Measurements from ENCODE around the gene NUDCD3. TPM values are rescaled to one million over a fixed set of nuclear protein-coding genes. Genes with fewer than 3 reads are reported as not detected.

NUDCD3 gene
- total and polyA plus RNA-seq, 2 of the 8 experiments (the other 6 are each of a cell fraction or from before 2014, with no cell fraction given): 35.2 to 93.7 TPM

DNA sequence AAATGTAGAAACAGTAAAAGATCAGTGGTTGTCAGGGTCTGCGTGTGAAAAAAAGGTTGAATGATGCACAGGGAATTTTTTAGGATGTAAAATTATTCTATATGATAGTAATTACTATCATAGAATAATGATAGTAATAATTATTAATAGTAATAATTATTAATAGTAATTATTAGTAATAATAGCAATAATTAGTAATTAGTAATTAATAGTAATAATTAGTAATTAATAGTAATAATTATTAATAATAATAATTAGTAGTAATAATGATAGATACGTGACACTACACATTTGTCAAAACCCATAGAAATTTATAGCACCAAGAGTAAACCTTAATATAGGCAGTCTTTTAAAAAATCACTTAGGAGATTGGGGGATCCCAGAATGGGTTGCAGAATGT, 4.5 kb upstream of the NUDCD3 start:
- Histone ChIP-seq H3K9me3 (ENCODE audit: insufficient read depth in 2 of 2, low read depth in 1 of 2, low read length in 1 of 2) (no peaks in the 10 kb centered on the region), H3K14ac (ENCODE audit: insufficient read length) (no peak overlapping the region), H3K23ac (ENCODE audit: insufficient read length) (no peak overlapping the region), H3K23me2 (ENCODE audit: low read depth, low read length) (0 out of 2 replicates have a peak, but pooled peaks cover 2% of the 10 kb centered on the region), H4K91ac (replicated peaks; ENCODE audit: insufficient read length, low read length) (no peak overlapping the region), H2BK20ac (ENCODE audit: low read length) (no peak overlapping the region), H3K27ac (ENCODE audit: low read depth, low read length) (no peak overlapping the region), H4K20me1 (replicated peaks in 1 of 2; ENCODE audit: control insufficient read depth in 1 of 2, insufficient read depth in 2 of 2, low read length in 2 of 2) (no peaks in the 10 kb centered on the region), H3K36me3 (ENCODE audit: control insufficient read depth in 2 of 4, insufficient read depth in 4 of 4, low read length in 3 of 4) (no peaks in the 10 kb centered on the region), H3K9ac (replicated peaks in 1 of 4; ENCODE audit: extremely low read depth in 1 of 4, low read depth in 3 of 4, low read length in 3 of 4) (no peak overlapping the region), H2BK120ac (replicated peaks; ENCODE audit: low read depth, low read length) (no peak overlapping the region), H3K4me1 (replicated peaks in 1 of 4; ENCODE audit: control insufficient read depth in 3 of 4, insufficient read depth in 4 of 4, low read length in 3 of 4) (no peaks in the 10 kb centered on the region), H2AFZ (ENCODE audit: low read length) (no peak overlapping the region), H3K79me1 (ENCODE audit: low read depth, low read length) (0 out of 2 replicates have a peak, but pooled peaks cover under 1% of the 10 kb centered on the region), H2BK5ac (ENCODE audit: low read depth, low read length) (no peak overlapping the region), H2BK12ac (ENCODE audit: low read depth, low read length) (no peak overlapping the region), H3K4ac (replicated peaks; ENCODE audit: insufficient read length, low read depth, low read length) (no peak overlapping the region), H4K8ac (ENCODE audit: extremely low read depth, insufficient read depth, low read length) (no peak overlapping the region), H3K4me3 (ENCODE audit: extremely low read depth in 1 of 4, insufficient read depth in 2 of 4, low read depth in 3 of 4, low read length in 4 of 4) (no peak overlapping the region), H3K18ac (ENCODE audit: extremely low read depth, low read length) (no peak overlapping the region), H2BK15ac (ENCODE audit: low read length) (no peak overlapping the region), H2AK5ac (ENCODE audit: low read depth, low read length) (no peak overlapping the region), H4K5ac (ENCODE audit: insufficient read length, low read depth, low read length) (no peak overlapping the region), H3K4me2 (ENCODE audit: insufficient read depth in 1 of 2, low read depth in 2 of 2, low read length in 2 of 2) (no peak overlapping the region), H3K27me3 (replicated peaks in 1 of 4; ENCODE audit: control insufficient read depth in 3 of 4, extremely low read depth in 1 of 4, insufficient read depth in 3 of 4, low read length in 3 of 4) (no peaks in the 10 kb centered on the region), H3K56ac (replicated peaks; ENCODE audit: insufficient read length, low read depth, low read length) (no peak overlapping the region), H3K79me2 (ENCODE audit: control insufficient read depth in 1 of 2, insufficient read depth in 2 of 2, low read length in 2 of 2) (peaks cover 2% of the 10 kb centered on the region in 2 experiments)
- FAIRE-seq: no peak
- 91% methylated on average over 2 of the region's 2 CpGs; no CpG with 5 or more reads in 1 of the 2 experiments for WGBS, 2 experiments (ENCODE audit: extremely low coverage in 1 of 2, insufficient coverage in 1 of 2, insufficient read length in 1 of 2, insufficient replicate concordance in 2 of 2, low coverage in 1 of 2, low lambda C conversion rate in 2 of 2, missing lambda C conversion rate in 1 of 2)
- POLR2A ChIA-PET (ENCODE audit: partially characterized antibody): no interaction called here
- TF ChIP-seq SIX5 (IDR thresholded peaks at IDR 0.05; ENCODE audit: low read depth, low read length): no peak
- TF ChIP-seq TAF1 (IDR thresholded peaks at IDR 0.05; ENCODE audit: low read depth, low read length): no peak
- TF ChIP-seq TBP (IDR thresholded peaks at IDR 0.05; ENCODE audit: low read depth, low read length): no peak
- TF ChIP-seq, protein P1, sequence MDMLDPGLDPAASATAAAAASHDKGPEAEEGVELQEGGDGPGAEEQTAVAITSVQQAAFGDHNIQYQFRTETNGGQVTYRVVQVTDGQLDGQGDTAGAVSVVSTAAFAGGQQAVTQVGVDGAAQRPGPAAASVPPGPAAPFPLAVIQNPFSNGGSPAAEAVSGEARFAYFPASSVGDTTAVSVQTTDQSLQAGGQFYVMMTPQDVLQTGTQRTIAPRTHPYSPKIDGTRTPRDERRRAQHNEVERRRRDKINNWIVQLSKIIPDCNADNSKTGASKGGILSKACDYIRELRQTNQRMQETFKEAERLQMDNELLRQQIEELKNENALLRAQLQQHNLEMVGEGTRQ (IDR thresholded peaks at IDR 0.05; ENCODE audit: low read length): no peak
- TF ChIP-seq POLR2AphosphoS5 (IDR thresholded peaks at IDR 0.05; ENCODE audit: low read depth, low read length): no peak
- no peak for TF ChIP-seq RFX5 (IDR thresholded peaks at IDR 0.05; ENCODE audit: borderline replicate concordance, low read depth, low read length)
- no peak for TF ChIP-seq JUN (IDR thresholded peaks at IDR 0.05; ENCODE audit: low read depth, low read length)
- TF ChIP-seq SP2 (IDR thresholded peaks at IDR 0.05; ENCODE audit: low read length): no peak
- no peak for TF ChIP-seq JUND (IDR thresholded peaks at IDR 0.05; ENCODE audit: low read length)
- TF ChIP-seq BCL11A (IDR thresholded peaks at IDR 0.05; ENCODE audit: low read depth in 2 of 2, low read length in 2 of 2): no peak
- TF ChIP-seq CTBP2 (IDR thresholded peaks at IDR 0.05; ENCODE audit: borderline replicate concordance, insufficient read depth, insufficient read length, low read length): no peak
- TF ChIP-seq NRF1 (IDR thresholded peaks at IDR 0.05; ENCODE audit: low read depth, low read length): no peak
- no peak for TF ChIP-seq GABPA (IDR thresholded peaks at IDR 0.05; ENCODE audit: borderline replicate concordance, insufficient read depth, low read length)
- no peak for TF ChIP-seq CREB1 (IDR thresholded peaks at IDR 0.05)
- TF ChIP-seq FOSL1 (IDR thresholded peaks at IDR 0.05; ENCODE audit: insufficient read depth, low read depth, low read length): no peak
- DNase-seq (ENCODE audit: low read depth in 1 of 2, low spot score in 2 of 2): no peak
- CTCF ChIA-PET (ENCODE audit: partially characterized antibody): interaction anchor here (0.8 to 6.5 kb wide), 3 partner anchors 40 to 70 kb away, joined by 3 to 30 read pairs (median 5); no protein-coding TSS in a partner anchor

Data from H1 (cell line).